GOT3 (cell line): ENCODE results near the gene RAB31.

Source experiments
- DNase-seq: peaks from one replicate; lab custom pipeline; 2025; ENCODE audit warnings: mixed read lengths; lab: John Stamatoyannopoulos, UW

The RAB31 gene

GRCh38 chr18:9822587-9823185, 114.6 kb downstream of the RAB31 start:
- no peak for DNase-seq

- DNase-seq, result no peak
These were observed 115.8 kb downstream of the RAB31 start for GRCh38 chr18:9823805-9824473.

- DNase-seq, result no peak
These were observed 116.4 kb downstream of the RAB31 start for GRCh38 chr18:9824474-9824832.

GRCh38 chr18:9824952-9825371, 116.9 kb downstream of the RAB31 start:
- no peak for DNase-seq

- no peak for DNase-seq
These were observed 117.5 kb downstream of the RAB31 start for GRCh38 chr18:9825571-9826073.

GRCh38 chr18:9826685-9827084, 118.6 kb downstream of the RAB31 start:
- no peak for DNase-seq

- DNase-seq, result no peak
These were observed 119.2 kb downstream of the RAB31 start for GRCh38 chr18:9827211-9827792.

GRCh38 chr18:9827793-9828505, 119.8 kb downstream of the RAB31 start:
- DNase-seq, result peak; percentile 20

GRCh38 chr18:9828506-9829396, 120.7 kb downstream of the RAB31 start:
- DNase-seq, result no peak

GRCh38 chr18:9829397-9829712, 121.3 kb downstream of the RAB31 start:
- DNase-seq, result no peak

GRCh38 chr18:9831036-9831722, 123.1 kb downstream of the RAB31 start:
- DNase-seq, result no peak

- no peak for DNase-seq
These were observed 123.7 kb downstream of the RAB31 start for GRCh38 chr18:9831723-9832199.

- DNase-seq, result no peak
These were observed 124.8 kb downstream of the RAB31 start for GRCh38 chr18:9832871-9833270.

GRCh38 chr18:9834551-9834950, 126.5 kb downstream of the RAB31 start:
- DNase-seq, result no peak

- DNase-seq, result no peak
These were observed 127.1 kb downstream of the RAB31 start for GRCh38 chr18:9835113-9835755.

GRCh38 chr18:9835825-9836224, 127.7 kb downstream of the RAB31 start:
- DNase-seq, result no peak

GRCh38 chr18:9838144-9838877, 130.2 kb downstream of the RAB31 start:
- no peak for DNase-seq

GRCh38 chr18:9839211-9839610, 131.1 kb downstream of the RAB31 start:
- no peak for DNase-seq

GRCh38 chr18:9839853-9840252, 131.8 kb downstream of the RAB31 start:
- no peak for DNase-seq

- DNase-seq, result no peak
These were observed 133.7 kb downstream of the RAB31 start for GRCh38 chr18:9841752-9842151.
